GM23248 (cell line): ENCODE results near the gene AFF3.

Source experiments
- EZH2 ChIP-seq: fragments of 200-600 bp; sonication (generic); IDR thresholded peaks from 2 replicates; pipeline ENCODE4 v1.6.1; 2018; ENCODE audit warnings: antibody characterized with exemption, mild to moderate bottlenecking; ENCODE audit not compliant: insufficient read depth, poor library complexity, severe bottlenecking
- EZH2phosphoT487 ChIP-seq: fragments of 200-600 bp; sonication (generic); IDR thresholded peaks from 2 replicates; pipeline ENCODE4 v1.6.1; 2018; ENCODE audit warnings: antibody characterized with exemption, moderate library complexity, mild to moderate bottlenecking, low read depth; ENCODE audit not compliant: insufficient read depth

- TF ChIP-seq EZH2: no peak
- no peak for TF ChIP-seq EZH2phosphoT487
Measured at GRCh38 chr2:99756059-99756458, 386.3 kb downstream of the AFF3 start.
